T1000 (cell line): ENCODE data around the gene DCAF6.
"Not testable (repeated sequence)": the region's sequence is repeated elsewhere in the genome, so short reads cannot be mapped to it uniquely, and the experiment has no call there.

Experiments
- DNase-seq: peaks from one replicate; lab custom pipeline; 2025; ENCODE audit warnings: mixed read lengths; lab: John Stamatoyannopoulos, UW

The DCAF6 gene

GRCh38 chr1:168031627-168032026 lies 95.1 kb downstream of the DCAF6 start:
- DNase-seq, result no peak

DNA sequence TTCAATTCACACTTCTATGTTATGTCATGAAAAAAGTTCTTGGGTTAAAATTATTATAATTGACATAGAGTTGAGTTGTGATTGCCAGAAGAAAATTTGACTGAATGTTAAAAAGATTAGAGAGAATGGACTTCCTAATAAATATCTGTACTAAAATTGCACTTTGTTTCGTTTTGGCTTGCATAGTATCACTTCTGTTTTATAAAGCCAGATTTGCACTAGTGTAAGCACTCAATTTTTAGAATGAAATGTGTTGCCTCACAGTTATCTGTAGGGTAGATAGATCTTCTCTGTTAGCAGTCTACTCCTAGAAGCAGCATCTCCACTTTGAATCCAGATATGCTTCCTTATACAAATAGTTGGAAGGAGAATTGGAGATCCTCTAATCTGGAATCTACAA lies 95.5 kb downstream of the DCAF6 start:
- DNase-seq, result no peak

DNA sequence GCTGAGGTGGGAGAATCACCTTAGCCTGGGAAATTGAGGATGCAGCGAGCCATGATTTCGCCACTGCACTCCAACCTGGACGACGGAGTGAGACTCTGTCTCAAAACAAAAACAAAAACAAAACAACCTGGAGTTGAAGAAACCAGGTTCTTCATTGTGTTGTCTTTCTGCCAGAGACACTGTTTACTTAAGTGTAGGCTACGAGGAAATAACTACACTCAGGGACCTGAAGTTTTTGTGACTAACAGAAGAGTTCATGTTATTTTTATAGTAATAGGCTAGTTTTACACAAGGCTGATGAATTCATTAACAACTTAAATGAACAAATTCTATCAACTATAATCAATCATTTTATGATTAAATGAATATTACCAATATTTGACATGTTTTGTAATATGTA lies 98.9 kb downstream of the DCAF6 start:
- no peak for DNase-seq

- DNase-seq, result no peak
These were observed 105.9 kb downstream of the DCAF6 start for GRCh38 chr1:168042362-168042761.

- no peak for DNase-seq
These were observed 108.8 kb downstream of the DCAF6 start for GRCh38 chr1:168045311-168045710.

DNA sequence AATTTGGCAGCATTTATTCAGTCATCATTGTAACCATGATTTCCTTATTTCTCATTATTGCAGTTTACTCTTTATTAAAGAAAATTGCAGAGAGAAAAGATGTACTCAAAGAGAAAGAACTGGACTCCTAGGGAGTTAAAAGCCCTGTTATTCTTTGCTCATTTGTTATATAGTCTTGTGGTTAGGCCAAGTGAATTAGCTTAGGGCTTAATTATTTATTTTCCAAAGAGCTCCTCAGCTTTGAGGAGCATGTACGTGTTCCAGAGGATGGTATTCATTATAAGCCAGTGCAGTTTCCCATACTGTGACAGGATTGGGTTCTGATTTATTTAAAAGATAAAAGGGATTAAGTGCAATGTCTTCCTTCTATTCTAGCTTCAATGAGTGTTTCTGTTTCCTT lies 113.8 kb downstream of the DCAF6 start:
- no peak for DNase-seq

GRCh38 chr1:168050880-168051279 lies 114.4 kb downstream of the DCAF6 start:
- DNase-seq, result no peak

- no peak for DNase-seq
These were observed 117.2 kb downstream of the DCAF6 start for GRCh38 chr1:168053681-168054080.

GRCh38 chr1:168054117-168054516 lies 117.6 kb downstream of the DCAF6 start:
- DNase-seq, result no peak

DNA sequence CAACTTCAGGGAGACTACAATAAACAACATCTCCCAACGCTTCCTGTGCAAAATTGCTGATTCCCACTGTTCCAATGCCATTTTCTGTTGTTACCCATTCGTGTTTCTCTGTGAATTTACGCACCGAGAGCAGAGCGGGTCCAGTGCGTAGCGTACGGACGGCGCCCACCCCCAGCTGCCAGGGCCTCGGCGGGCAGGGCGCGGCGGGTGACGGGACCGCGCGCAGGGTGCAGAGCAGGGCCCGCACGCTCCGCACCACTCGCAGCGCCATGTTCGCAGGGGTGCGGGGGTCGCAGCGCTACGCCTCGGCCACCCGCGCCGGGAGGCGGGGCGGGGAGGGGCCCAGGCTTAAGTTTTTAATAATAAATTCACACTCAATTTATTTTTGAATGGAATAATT lies 119.7 kb downstream of the DCAF6 start:
- DNase-seq, result not testable (repeated sequence)

DNA sequence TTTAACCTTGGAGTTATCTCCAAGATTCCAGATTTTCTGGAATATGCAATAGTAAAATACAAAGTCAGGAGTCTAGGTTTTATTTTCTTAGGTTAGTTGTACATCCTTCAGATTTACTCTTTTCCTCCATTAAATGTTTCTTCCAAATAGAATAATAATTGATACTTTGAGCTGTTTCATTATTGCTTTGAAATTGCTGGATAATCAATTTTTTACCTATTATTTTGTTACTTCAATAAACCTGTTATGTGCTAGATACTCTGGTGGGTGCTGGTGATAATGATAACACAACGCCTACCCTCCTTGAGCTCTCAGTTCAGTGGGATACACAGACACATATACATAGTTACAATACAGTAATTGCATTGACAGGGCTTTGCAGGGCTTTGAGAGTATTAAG lies 120.9 kb downstream of the DCAF6 start:
- DNase-seq, result no peak

DNA sequence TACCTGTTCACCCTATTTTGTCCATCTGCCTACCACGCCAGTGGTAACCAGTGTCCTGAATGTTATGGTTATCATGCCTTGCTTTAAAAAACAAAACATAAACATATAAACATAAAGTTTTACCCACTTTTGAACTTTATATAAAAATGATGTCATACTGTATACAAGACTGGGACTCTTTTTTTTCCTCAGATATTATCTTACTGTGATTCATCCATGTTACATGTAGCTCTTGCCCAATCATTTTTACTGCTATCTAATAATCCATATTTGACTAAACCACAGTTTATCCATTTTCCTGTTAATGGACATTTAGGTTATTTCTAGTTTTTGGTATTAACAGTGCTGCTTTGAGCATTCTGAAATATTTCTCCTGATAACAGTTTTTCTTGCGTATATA lies 121.4 kb downstream of the DCAF6 start:
- no peak for DNase-seq

DNA sequence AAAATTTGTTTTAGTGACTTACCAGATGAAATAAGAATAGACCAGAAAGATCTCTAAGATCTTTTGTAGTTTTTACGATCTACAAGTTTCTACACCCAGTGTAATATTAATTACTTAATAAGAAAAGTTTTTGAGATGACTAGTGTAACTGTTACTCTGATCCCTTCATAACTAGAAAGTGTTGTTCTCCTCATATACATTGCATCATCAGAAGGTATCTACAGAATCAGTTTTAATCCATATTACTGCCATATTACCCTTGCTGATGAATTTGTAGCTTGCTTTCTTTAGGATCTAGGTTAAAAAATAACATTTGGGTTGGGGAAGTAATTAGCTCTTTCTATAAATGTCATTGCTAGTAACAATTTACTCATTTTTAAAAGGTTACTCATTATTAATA lies 127.7 kb downstream of the DCAF6 start:
- no peak for DNase-seq

- no peak for DNase-seq
These were observed 129.0 kb downstream of the DCAF6 start for GRCh38 chr1:168065506-168065905.

DNA sequence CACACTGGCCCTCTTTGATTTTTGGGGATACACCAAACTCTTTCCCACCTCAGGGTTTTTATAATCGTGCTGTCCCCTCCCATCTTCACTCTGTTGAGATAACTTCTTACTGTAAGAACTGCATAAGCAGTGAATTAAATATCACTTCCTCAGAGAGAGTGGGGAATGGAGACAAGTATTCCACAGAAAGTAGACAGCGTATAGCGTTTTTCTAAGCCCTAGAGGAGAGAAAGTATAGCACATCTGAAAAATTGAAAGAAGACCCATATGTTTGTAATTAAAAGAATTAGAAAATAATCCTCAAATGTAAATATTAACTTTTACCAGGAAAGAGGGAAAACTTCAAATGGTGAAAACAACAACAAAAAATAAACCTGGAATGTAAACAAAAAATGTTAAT lies 132.9 kb downstream of the DCAF6 start:
- no peak for DNase-seq

- no peak for DNase-seq
These were observed 143.3 kb downstream of the DCAF6 start for GRCh38 chr1:168079761-168080160.

DNA sequence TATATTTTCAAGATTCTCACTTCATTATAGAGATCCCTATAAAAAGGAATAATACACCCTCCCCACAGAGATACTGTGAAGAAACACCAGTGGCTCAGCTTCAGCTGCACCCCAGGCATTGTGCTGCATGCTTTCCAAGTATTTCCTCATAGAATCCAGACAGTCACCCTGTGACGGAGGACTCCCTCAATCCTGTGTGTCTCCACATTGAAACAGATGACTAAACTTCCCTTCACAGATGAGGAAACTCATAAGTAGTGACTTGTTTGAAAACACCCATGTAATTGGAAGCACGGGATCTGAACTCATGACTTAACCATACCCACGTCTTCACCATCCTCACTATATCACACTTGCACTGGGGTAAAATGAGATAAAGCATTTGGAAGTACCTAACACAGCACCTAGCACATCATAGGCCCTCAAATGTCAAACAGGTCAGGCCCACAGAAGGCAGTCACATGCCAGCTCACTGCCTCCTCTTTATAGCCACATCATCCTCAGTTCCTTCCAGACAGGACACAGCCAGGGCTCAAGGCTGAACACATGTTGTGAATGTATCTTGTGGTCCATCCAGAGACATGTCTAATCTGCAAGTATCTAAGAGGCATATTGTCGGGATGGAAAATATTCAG lies 145.0 kb downstream of the DCAF6 start:
- DNase-seq, result no peak

- peak; percentile 41 for DNase-seq
These were observed 145.8 kb downstream of the DCAF6 start for GRCh38 chr1:168082008-168082876.

DNA sequence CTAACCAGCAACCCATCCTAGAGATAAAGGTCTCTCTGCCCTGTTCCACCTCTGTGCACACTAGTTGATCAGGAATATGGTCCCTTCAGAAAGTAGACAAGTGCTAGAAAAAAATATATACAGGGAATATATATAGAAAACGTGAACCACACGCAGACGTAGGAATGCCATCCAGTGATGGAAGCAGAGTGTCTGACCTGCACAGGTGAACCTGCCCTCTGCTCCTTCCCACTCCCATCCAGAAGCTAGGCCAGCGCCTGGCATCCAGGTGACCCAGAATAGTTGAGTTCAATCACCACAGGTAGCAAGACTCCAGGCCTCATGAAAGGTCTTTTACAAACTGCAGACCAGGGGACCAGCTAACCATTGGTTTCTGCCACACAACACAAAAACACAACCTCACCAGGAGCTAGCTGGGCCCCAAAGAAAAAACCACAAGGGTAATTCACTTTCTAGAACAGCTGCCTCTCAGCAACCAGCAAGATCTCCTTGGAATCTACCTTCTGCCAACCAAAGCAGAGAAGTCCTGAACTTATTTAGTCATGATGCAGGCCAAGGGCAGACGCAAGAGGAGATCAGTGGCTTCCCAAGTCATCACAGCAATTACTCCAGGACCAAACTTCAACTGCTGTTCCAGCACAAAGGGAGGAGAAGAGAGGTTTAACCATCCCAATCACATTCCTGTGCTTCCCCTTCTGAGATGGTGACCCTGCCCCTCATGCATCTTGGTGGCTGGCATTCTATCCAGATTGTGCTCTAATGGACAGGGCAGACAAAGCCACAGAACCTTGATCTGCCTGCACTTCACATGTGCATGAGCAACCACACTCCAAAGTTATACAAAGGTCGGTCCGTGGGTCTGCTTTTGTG lies 147.2 kb downstream of the DCAF6 start:
- DNase-seq, result no peak

GRCh38 chr1:168084396-168085231 lies 148.1 kb downstream of the DCAF6 start:
- no peak for DNase-seq

DNA sequence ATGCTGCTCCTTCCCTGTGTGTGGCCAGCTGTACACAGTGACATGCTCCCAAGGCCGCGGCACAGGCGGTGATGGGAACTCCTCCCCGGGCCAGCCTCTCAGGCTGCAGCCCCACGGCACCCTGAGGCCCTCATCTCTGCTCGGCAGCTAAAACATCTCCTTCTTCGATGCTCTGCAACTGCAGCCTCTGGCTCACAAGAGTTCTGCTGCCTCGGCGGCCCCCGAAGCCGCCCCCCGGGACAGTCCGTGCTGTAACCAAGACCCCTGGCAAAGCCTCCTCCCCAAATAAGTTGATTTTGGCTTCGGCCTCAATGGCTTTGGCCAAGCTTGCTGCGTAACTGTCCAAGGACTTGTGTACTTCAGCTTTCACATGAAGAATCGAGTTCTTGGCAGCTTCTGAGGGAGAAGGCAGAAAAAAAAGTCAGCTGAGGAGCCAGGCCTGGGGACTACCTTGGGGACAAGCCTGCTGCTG lies 149.0 kb downstream of the DCAF6 start:
- DNase-seq, result no peak

DNA sequence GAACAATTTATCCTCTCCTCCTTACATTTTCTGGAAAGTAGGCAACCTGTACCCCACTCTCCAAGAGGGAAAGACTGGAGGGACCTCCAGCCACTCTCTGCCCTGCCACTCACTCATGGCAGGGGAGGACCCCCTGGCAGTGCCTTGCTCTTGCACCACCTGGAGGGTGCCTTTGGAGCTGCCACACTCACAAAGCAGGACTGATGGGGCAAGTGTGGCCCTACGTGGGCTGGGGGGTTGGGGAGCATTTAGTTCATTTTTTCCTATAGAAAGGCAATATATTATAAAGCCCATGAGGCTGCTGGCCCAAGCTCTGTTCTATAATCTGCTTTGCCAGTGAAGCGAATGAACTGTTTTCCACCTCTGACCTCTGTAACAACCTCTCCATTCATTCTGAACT lies 150.0 kb downstream of the DCAF6 start:
- DNase-seq, result no peak
